HFFc6 (cell line): ENCODE results near the gene LPAR2. TPM values are rescaled to one million over a fixed set of nuclear protein-coding genes. Genes with fewer than 3 reads are reported as not detected.

Experiments used
- DNase-seq: peaks from one replicate; pipeline ENCODE4 v3.0.0-alpha.2; 2018
- H3K27ac Mint-ChIP-seq: 2 replicates; pipeline ENCODE4 v1.8.0; 2020; ENCODE audit warnings: mild to moderate bottlenecking, mixed read lengths
- H3K27me3 Mint-ChIP-seq: 2 replicates; pipeline ENCODE4 v1.8.0; 2021; ENCODE audit warnings: mild to moderate bottlenecking, moderate library complexity, mixed read lengths; ENCODE audit not compliant: insufficient read depth
- H3K36me3 Mint-ChIP-seq: 2 replicates; pipeline ENCODE4 v1.8.0; 2021; ENCODE audit warnings: low read depth, mixed read lengths
- H3K4me1 Mint-ChIP-seq: 2 replicates; pipeline ENCODE4 v1.8.0; 2020; ENCODE audit warnings: low read depth, mixed read lengths
- H3K4me3 Mint-ChIP-seq: 2 replicates; pipeline ENCODE4 v1.8.0; 2020; ENCODE audit warnings: mild to moderate bottlenecking, moderate library complexity, mixed read lengths
- H3K9me3 Mint-ChIP-seq: 2 replicates; pipeline ENCODE4 v1.8.0; 2020; ENCODE audit warnings: mild to moderate bottlenecking, mixed read lengths
- CTCF ChIP-seq: fragments of 200-600 bp; sonication (generic); IDR thresholded peaks from 2 replicates; pipeline ENCODE4 v1.5.0; 2021; ENCODE audit warnings: antibody characterized with exemption, mild to moderate bottlenecking
- total RNA-seq, 6 experiments: library from RNA; stranded (reverse); fragmentation: NEBNext Ultra II Directional; extraction: Animal tissue kit (Norgen Biotek cat#: 25700); gene quantifications; 2 replicates in 1 of 6; 3 replicates in 5 of 6; pipeline ENCODE4 v1.2.3, GENCODE V29; 2021

Gene LPAR2
- total RNA-seq, 6 experiments from 2014 or later: 2.6 to 4.2 (median 3.2) TPM

GRCh38 chr19:19579533-19580361 is 48.3 kb downstream of the LPAR2 start:
- Mint-ChIP-seq H3K4me1 (no peaks in the 10 kb centered on the region), H3K4me3 (no peak overlapping the region), H3K9me3 (no peaks in the 10 kb centered on the region), H3K36me3 (no peaks in the 10 kb centered on the region), H3K27me3 (peaks cover 8% of the 10 kb centered on the region), H3K27ac (no peak overlapping the region)
- DNase-seq: no peak
- no peak for TF ChIP-seq CTCF

GRCh38 chr19:19578252-19578651 is 49.8 kb downstream of the LPAR2 start:
- peaks cover 3% of the 10 kb centered on the region for H3K27me3 Mint-ChIP-seq
- no peak for DNase-seq
- H3K27ac Mint-ChIP-seq: no peak overlapping the region
- TF ChIP-seq CTCF: no peak
- no peaks in the 10 kb centered on the region for H3K9me3 Mint-ChIP-seq
- no peak overlapping the region for H3K4me3 Mint-ChIP-seq
- H3K4me1 Mint-ChIP-seq: no peaks in the 10 kb centered on the region
- H3K36me3 Mint-ChIP-seq: no peaks in the 10 kb centered on the region

- Mint-ChIP-seq H3K27ac (no peak overlapping the region), H3K36me3 (no peaks in the 10 kb centered on the region), H3K9me3 (no peaks in the 10 kb centered on the region), H3K27me3 (peaks cover 3% of the 10 kb centered on the region), H3K4me3 (no peak overlapping the region), H3K4me1 (no peaks in the 10 kb centered on the region)
- no peak for DNase-seq
- no peak for TF ChIP-seq CTCF
Measured at GRCh38 chr19:19575411-19575810, 52.6 kb downstream of the LPAR2 start.

Other genes with a start within 250 kb of the LPAR2 start
- gene GATAD2A, start 222.5 kb downstream of the LPAR2 start, total RNA-seq: 100 to 1,000 TPM; 107 to 123 (median 112) TPM
- 1 to 10 TPM in 2 of 6 experiments, under 1 TPM in 4; 0.61 to 1.3 (median 0.92) TPM for gene TSSK6, start 112.7 kb downstream of the LPAR2 start, total RNA-seq
- gene NDUFA13, start 112.0 kb downstream of the LPAR2 start, total RNA-seq: 100 to 1,000 TPM; 266 to 393 (median 323) TPM
- 1 to 10 TPM; 1.4 to 2.5 (median 2.0) TPM for gene YJEFN3, start 99.3 kb downstream of the LPAR2 start, total RNA-seq
- gene CILP2, start 90.0 kb downstream of the LPAR2 start, total RNA-seq: under 1 TPM; 0.09 to 0.28 (median 0.15) TPM
- under 1 TPM in 5 of 6 experiments, not detected in 1; 0.23 to 0.40 (median 0.30) TPM for gene PBX4, start 9.5 kb downstream of the LPAR2 start, total RNA-seq
- gene GMIP, start 15.4 kb upstream of the LPAR2 start, total RNA-seq: 10 to 100 TPM; 11.5 to 16.7 (median 13.9) TPM
- 10 to 100 TPM; 56.5 to 76.3 (median 61.3) TPM for gene ATP13A1, start 35.5 kb upstream of the LPAR2 start, total RNA-seq
- gene ZNF101, start 40.6 kb upstream of the LPAR2 start, total RNA-seq: 1 to 10 TPM; 6.8 to 8.5 (median 7.2) TPM
- 1 to 10 TPM; 2.2 to 3.1 (median 2.8) TPM for gene ZNF14, start 104.9 kb upstream of the LPAR2 start, total RNA-seq
- 1 to 10 TPM in 4 of 6 experiments, under 1 TPM in 2; 0.50 to 5.4 (median 4.5) TPM for gene ZNF506, start 193.5 kb upstream of the LPAR2 start, total RNA-seq
- gene ZNF253, start 237.7 kb upstream of the LPAR2 start, total RNA-seq: 1 to 10 TPM; 2.9 to 4.4 (median 3.5) TPM